Bronchial epithelial cell (primary cell): ENCODE results near the gene TF. TPM values are rescaled to one million over a fixed set of nuclear protein-coding genes. Genes with fewer than 3 reads are reported as not detected.
A peak's percentile ranks its signal among the peaks of the same experiment; 100 is the strongest.

Source experiments
- DNase-seq: peaks from one replicate; pipeline ENCODE4 v3.0.0-alpha.2; 2010; ENCODE audit warnings: low read depth
- FAIRE-seq: peaks from 2 replicates; lab custom pipeline; 2011; peaks lifted over from hg19 to GRCh38; lab: Jason Lieb, UNC
- H3K27me3 ChIP-seq: 2 replicates; pipeline ENCODE4 v1.5.1; 2011; ENCODE audit warnings: low read length; ENCODE audit not compliant: control insufficient read depth, insufficient read depth
- H3K36me3 ChIP-seq: 2 replicates; pipeline ENCODE4 v1.5.1; 2011; ENCODE audit warnings: low read length; ENCODE audit not compliant: control insufficient read depth, insufficient read depth
- H3K4me3 ChIP-seq: 2 replicates; pipeline ENCODE4 v1.5.1; 2011; ENCODE audit warnings: mild to moderate bottlenecking, low read depth, low read length, control low read depth
- CTCF ChIP-seq: IDR thresholded peaks from 2 replicates; pipeline ENCODE4 v1.5.1; 2011; ENCODE audit warnings: mild to moderate bottlenecking, moderate library complexity, low read length, control low read depth, inconsistent platforms; ENCODE audit not compliant: insufficient read depth, severe bottlenecking
- total RNA-seq: library from RNA; depleted of rRNA; stranded (reverse); fragments of >200 nt; gene quantifications from 2 replicates; pipeline ENCODE4 v1.2.1, GENCODE V29; 2014

Gene TF
- total RNA-seq, 1 donor from 2014 or later, result under 0.01 TPM

DNA sequence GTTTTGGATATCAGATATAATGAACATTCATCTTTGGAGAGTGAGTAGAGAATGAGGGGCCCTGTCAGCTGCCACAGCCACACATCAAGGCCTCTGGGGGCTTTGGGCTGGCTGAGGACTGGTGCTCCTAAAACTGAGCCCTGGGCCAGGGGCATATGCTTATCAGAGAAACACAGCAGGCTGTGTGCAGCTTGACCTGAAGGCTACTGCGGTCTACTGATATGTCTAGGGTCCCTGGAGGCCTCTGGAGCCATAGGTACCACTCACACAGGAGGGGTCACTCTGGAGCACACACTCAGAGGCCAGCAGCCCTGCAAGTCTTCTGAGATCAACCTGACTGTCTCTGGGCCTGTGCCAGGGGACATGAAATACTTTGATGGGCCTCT lies 7.6 kb downstream of the TF start:
- DNase-seq (no peak), FAIRE-seq (no peak)
- Histone ChIP-seq H3K27me3 (no peaks in the 10 kb centered on the region), H3K4me3 (no peak overlapping the region), H3K36me3 (no peaks in the 10 kb centered on the region)
- no peak for TF ChIP-seq CTCF

- peak; percentile 2 for DNase-seq
Observed at GRCh38 chr3:133754455-133754854, 8.3 kb downstream of the TF start.

GRCh38 chr3:133754973-133755828 lies 9.0 kb downstream of the TF start:
- no peak overlapping the region for H3K4me3 ChIP-seq
- FAIRE-seq, result peak; percentile 40
- no peak for TF ChIP-seq CTCF
- no peaks in the 10 kb centered on the region for H3K36me3 ChIP-seq
- H3K27me3 ChIP-seq, result no peaks in the 10 kb centered on the region
- no peak for DNase-seq

More at GRCh38 chr3:133754455-133754854, 8.3 kb downstream of the TF start:
- Histone ChIP-seq H3K36me3 (no peaks in the 10 kb centered on the region), H3K4me3 (no peak overlapping the region), H3K27me3 (no peaks in the 10 kb centered on the region)
- no peak for TF ChIP-seq CTCF
- FAIRE-seq, result no peak

- H3K4me3 ChIP-seq, result no peak overlapping the region
- H3K36me3 ChIP-seq, result no peaks in the 10 kb centered on the region
- TF ChIP-seq CTCF, result no peak
- no peaks in the 10 kb centered on the region for H3K27me3 ChIP-seq
- no peak for DNase-seq
- no peak for FAIRE-seq
Observed at GRCh38 chr3:133756716-133757694, 10.8 kb downstream of the TF start.

DNA sequence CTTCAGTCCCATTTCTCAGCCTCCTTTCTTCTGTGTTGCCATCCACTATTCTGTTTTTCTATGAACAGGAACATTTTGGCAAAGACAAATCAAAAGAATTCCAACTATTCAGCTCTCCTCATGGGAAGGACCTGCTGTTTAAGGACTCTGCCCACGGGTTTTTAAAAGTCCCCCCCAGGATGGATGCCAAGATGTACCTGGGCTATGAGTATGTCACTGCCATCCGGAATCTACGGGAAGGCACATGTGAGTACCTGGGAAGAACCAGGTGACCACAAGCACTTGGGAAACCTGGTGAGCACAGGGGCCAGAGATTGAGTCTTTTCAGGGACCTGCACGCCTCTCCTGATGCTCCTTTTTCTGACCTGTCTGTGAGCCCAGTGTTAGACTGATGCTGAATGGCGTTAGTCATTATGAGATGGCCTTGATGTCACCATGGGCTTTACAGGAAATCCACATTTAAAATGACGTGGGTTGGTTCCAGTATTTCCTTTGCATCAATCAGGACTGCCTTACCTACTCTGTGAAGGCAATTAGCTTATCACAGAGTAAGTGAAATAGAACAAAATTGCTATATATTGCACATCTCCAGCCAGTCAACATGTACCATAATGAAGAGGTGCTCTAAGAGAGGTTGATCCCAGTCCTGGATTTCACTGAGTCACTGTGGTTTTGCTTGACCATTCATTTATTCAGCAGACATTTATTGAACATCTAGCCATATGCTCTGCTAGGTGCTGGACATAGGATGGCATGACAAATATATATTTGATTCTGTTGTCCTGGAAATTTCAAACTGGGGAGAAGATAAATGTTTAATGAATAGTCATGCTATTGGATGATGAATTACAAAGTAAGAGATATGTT lies 11.7 kb downstream of the TF start:
- TF ChIP-seq CTCF, result no peak
- H3K4me3 ChIP-seq, result no peak overlapping the region
- no peaks in the 10 kb centered on the region for H3K36me3 ChIP-seq
- DNase-seq (no peak), FAIRE-seq (no peak)
- no peaks in the 10 kb centered on the region for H3K27me3 ChIP-seq
